Measurements from ENCODE around the gene MTR.

MTR gene

GRCh38 chr1:236913371-236914037 is 118.4 kb downstream of the MTR start:
- no peak overlapping the region for H3K4me3 ChIP-seq (ENCODE audit: low read depth, low read length)
- no peak for TF ChIP-seq CTCF (IDR thresholded peaks at IDR 0.05; ENCODE audit: borderline replicate concordance, insufficient read depth, low read depth, low read length)

- no peak overlapping the region for H3K4me3 ChIP-seq (ENCODE audit: low read depth, low read length)
- no peak for TF ChIP-seq CTCF (IDR thresholded peaks at IDR 0.05; ENCODE audit: borderline replicate concordance, insufficient read depth, low read depth, low read length)
Measured at GRCh38 chr1:236914375-236914774, 119.3 kb downstream of the MTR start.

- no peak for TF ChIP-seq CTCF (IDR thresholded peaks at IDR 0.05; ENCODE audit: borderline replicate concordance, insufficient read depth, low read depth, low read length)
- H3K4me3 ChIP-seq (ENCODE audit: low read depth, low read length), result no peak overlapping the region
Measured at GRCh38 chr1:236916131-236916800, 121.2 kb downstream of the MTR start.

GRCh38 chr1:236917448-236917847 is 122.4 kb downstream of the MTR start:
- TF ChIP-seq CTCF (IDR thresholded peaks at IDR 0.05; ENCODE audit: borderline replicate concordance, insufficient read depth, low read depth, low read length), result no peak
- H3K4me3 ChIP-seq (ENCODE audit: low read depth, low read length), result no peak overlapping the region

GRCh38 chr1:236920286-236920894 is 125.3 kb downstream of the MTR start:
- no peak overlapping the region for H3K4me3 ChIP-seq (ENCODE audit: low read depth, low read length)
- TF ChIP-seq CTCF (IDR thresholded peaks at IDR 0.05; ENCODE audit: borderline replicate concordance, insufficient read depth, low read depth, low read length), result no peak

GRCh38 chr1:236921610-236922009 is 126.5 kb downstream of the MTR start:
- no peak overlapping the region for H3K4me3 ChIP-seq (ENCODE audit: low read depth, low read length)
- TF ChIP-seq CTCF (IDR thresholded peaks at IDR 0.05; ENCODE audit: borderline replicate concordance, insufficient read depth, low read depth, low read length), result no peak

- no peak overlapping the region for H3K4me3 ChIP-seq (ENCODE audit: low read depth, low read length)
- TF ChIP-seq CTCF (IDR thresholded peaks at IDR 0.05; ENCODE audit: borderline replicate concordance, insufficient read depth, low read depth, low read length), result no peak
Measured at GRCh38 chr1:236922190-236922589, 127.1 kb downstream of the MTR start.

Data from GM12875 (cell line).